GM19023 (cell line): ENCODE measurements around the gene CSTF1.

Experiments
- ATAC-seq: cut with Tn5 transposase; IDR thresholded peaks from one replicate; pipeline ENCODE4 v1.9.1; 2021; ENCODE audit warnings: mild to moderate bottlenecking, moderate library complexity; ENCODE audit not compliant: unreplicated experiment

The CSTF1 gene

GRCh38 chr20:56449459-56449858 lies 57.0 kb downstream of the CSTF1 start:
- no peak for ATAC-seq

DNA sequence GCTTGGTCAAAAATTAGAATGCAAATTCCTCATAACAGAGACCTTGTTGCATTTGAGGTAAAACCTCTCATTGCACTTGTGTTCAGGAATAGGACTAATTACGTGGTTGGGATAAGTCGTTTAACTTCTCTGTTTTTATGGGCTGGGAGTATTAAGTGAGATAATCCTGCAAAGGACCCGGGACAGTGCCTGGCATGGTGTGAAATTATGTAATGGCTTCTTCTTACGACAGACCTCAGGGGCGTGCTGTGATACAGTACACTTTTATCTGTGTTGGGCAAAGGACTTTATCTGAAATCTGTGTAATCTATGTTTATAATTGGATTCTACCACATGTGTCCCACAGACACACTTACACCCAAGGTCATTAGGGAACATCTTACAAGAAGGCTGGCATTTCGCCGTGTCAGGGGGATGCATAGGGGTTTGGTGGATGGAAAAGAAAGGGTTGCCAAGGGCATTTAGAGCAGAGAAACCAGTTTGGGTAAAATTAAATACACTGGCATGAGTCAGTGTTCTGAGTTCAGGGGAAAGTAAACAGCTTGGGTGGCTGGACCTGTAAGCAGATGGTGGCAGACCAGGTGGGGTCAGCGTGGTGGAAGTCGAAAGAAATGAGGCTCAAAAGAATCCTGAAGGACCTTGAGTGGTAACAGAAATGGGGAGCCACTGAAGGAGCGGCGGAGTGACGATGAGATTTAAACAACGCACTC lies 58.8 kb downstream of the CSTF1 start:
- no peak for ATAC-seq

DNA sequence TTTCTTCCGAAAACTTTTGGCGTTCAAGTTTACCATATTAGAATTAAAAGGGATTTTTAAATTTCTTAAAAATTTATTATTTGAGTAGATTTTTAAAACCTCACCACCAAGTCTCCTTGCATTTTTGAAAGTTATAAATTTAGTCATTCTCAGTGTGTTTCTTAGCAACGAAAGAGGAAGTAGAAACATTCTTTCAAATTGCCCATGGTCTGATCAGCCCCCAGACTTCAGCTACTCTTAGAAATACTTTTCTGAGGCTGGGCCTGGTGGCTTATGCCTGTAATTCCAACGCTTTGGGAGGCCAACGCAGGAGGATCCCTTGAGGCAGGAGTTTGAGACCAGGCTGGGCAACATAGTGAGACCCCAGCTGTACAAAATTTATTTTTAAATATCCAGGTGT lies 60.9 kb downstream of the CSTF1 start:
- no peak for ATAC-seq

DNA sequence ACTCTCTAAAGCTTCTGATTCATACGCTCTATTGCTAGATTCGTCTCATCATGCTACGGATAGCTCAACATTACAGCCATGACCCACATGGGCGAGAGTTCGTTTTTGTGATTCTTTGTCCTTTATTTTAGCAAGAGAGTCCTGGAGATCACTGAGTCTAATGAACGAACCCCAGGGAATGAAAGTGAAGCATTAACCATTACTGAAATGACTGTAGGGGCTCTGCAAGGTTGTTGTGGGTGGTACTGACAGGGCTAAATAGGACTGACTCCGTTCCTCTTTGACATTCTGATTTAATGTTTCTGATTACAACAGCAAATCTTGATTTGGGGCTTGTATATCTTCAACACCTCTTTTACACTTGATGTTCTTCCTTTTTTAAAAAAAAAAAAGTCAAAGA lies 62.3 kb downstream of the CSTF1 start:
- ATAC-seq = peak; percentile 76
